Neural progenitor cell (in vitro differentiated cells): ENCODE data around the gene GNB2.

Experiments
- EZH2 ChIP-seq: fragments of 200-600 bp; sonication (generic); IDR thresholded peaks from 2 replicates; pipeline ENCODE4 v1.6.1; 2017; ENCODE audit warnings: antibody characterized with exemption, mild to moderate bottlenecking, moderate library complexity
- EZH2phosphoT487 ChIP-seq: fragments of 200-600 bp; sonication (generic); IDR thresholded peaks from 2 replicates; pipeline ENCODE4 v1.6.1; 2017; ENCODE audit warnings: antibody characterized with exemption
- TF ChIP-seq, protein P1 (sequence below): fragments of 200-600 bp; sonication (generic); IDR thresholded peaks from 2 replicates; pipeline ENCODE4 v1.5.1; 2017; ENCODE audit warnings: antibody characterized with exemption, mild to moderate bottlenecking

DNA sequence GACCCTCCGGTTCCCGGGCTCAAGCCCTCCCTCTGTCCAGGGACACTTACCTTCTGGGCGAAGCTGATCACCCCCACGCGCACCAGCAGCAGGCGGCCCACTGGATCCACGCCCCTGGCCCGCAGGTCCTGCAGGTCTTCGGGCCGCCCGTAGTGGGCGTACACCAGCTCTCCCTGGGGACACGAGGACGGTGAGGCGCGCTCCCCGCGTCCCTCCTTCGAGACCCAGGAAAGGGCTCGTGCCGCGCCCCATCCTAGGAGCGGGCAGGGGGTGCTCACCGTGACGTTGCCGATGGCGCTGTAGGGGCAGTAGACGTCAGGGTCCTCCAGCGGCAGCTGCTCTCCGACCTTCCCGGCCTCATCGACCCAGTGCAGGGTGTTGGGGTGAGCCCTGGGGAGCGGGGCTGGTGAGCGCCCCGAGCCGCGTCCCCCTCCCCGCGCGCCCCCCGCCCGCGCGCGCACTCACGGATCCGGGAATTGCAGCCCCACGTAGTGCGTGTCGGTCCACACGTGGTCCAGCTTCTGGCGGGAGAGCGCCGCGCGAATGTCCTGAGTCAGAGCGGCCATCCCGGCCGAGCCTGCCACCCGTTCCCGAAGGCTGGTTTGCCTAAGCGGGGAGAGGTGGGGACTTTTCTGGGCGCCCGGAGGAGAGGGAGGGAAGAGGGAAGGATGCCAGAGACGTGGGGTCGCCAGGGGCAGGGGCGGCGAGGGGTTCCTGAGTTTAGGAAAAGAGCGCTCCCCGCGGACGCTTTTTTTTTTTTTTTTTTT lies 40.4 kb upstream of the GNB2 start:
- TF ChIP-seq, protein P1, sequence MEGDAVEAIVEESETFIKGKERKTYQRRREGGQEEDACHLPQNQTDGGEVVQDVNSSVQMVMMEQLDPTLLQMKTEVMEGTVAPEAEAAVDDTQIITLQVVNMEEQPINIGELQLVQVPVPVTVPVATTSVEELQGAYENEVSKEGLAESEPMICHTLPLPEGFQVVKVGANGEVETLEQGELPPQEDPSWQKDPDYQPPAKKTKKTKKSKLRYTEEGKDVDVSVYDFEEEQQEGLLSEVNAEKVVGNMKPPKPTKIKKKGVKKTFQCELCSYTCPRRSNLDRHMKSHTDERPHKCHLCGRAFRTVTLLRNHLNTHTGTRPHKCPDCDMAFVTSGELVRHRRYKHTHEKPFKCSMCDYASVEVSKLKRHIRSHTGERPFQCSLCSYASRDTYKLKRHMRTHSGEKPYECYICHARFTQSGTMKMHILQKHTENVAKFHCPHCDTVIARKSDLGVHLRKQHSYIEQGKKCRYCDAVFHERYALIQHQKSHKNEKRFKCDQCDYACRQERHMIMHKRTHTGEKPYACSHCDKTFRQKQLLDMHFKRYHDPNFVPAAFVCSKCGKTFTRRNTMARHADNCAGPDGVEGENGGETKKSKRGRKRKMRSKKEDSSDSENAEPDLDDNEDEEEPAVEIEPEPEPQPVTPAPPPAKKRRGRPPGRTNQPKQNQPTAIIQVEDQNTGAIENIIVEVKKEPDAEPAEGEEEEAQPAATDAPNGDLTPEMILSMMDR = peak; percentile 52
- no peak for TF ChIP-seq EZH2phosphoT487
- peak; percentile 66 for TF ChIP-seq EZH2
